HL-60 (cell line): ENCODE measurements around the gene PGGHG.

ENCODE experiments used
- GABPA ChIP-seq: IDR thresholded peaks from 2 replicates; pipeline ENCODE4 v1.6.1; 2012; ENCODE audit warnings: low read depth
- POLR2AphosphoS5 ChIP-seq: IDR thresholded peaks from 2 replicates; pipeline ENCODE4 v1.6.1; 2012; ENCODE audit warnings: low read depth
- SPI1 ChIP-seq: IDR thresholded peaks from 2 replicates; pipeline ENCODE4 v1.6.1; 2012; ENCODE audit warnings: low read depth, mild to moderate bottlenecking, borderline replicate concordance
- TF ChIP-seq, protein P1 (sequence below): IDR thresholded peaks from one replicate; pipeline ENCODE4 v1.5.1; 2011; ENCODE audit warnings: low read length, control low read depth, inconsistent platforms; ENCODE audit not compliant: insufficient read depth
- TF ChIP-seq, protein P2 (sequence below): IDR thresholded peaks from 2 replicates; pipeline ENCODE4 v1.6.1; 2012; ENCODE audit warnings: low read depth; ENCODE audit not compliant: insufficient replicate concordance

DNA sequence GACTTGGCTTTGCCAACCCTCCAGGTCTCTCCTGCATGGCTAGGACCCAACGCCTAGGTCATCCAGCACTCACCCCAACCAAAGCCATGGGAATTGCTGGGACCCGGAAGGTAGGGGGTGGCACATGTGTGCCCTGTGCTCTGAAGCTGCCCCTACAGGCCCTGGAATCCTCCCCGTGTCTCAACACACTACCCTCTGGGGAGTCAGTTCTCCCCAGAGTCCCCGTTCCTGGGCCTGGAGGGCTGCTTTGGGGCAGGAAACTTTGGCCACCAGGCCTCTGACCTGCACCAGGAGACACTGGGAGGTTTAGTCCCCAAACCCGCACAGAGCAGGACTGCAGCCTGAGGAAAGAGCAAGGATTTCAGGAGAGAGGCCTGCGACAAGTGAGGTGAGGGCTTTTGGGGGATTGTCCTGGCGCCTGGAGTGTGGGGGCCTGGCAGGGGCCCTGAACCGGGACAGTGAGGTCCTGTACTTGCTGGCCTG, 24.4 kb downstream of the PGGHG start:
- TF ChIP-seq, protein P1, sequence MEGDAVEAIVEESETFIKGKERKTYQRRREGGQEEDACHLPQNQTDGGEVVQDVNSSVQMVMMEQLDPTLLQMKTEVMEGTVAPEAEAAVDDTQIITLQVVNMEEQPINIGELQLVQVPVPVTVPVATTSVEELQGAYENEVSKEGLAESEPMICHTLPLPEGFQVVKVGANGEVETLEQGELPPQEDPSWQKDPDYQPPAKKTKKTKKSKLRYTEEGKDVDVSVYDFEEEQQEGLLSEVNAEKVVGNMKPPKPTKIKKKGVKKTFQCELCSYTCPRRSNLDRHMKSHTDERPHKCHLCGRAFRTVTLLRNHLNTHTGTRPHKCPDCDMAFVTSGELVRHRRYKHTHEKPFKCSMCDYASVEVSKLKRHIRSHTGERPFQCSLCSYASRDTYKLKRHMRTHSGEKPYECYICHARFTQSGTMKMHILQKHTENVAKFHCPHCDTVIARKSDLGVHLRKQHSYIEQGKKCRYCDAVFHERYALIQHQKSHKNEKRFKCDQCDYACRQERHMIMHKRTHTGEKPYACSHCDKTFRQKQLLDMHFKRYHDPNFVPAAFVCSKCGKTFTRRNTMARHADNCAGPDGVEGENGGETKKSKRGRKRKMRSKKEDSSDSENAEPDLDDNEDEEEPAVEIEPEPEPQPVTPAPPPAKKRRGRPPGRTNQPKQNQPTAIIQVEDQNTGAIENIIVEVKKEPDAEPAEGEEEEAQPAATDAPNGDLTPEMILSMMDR = no peak
- TF ChIP-seq, protein P2, sequence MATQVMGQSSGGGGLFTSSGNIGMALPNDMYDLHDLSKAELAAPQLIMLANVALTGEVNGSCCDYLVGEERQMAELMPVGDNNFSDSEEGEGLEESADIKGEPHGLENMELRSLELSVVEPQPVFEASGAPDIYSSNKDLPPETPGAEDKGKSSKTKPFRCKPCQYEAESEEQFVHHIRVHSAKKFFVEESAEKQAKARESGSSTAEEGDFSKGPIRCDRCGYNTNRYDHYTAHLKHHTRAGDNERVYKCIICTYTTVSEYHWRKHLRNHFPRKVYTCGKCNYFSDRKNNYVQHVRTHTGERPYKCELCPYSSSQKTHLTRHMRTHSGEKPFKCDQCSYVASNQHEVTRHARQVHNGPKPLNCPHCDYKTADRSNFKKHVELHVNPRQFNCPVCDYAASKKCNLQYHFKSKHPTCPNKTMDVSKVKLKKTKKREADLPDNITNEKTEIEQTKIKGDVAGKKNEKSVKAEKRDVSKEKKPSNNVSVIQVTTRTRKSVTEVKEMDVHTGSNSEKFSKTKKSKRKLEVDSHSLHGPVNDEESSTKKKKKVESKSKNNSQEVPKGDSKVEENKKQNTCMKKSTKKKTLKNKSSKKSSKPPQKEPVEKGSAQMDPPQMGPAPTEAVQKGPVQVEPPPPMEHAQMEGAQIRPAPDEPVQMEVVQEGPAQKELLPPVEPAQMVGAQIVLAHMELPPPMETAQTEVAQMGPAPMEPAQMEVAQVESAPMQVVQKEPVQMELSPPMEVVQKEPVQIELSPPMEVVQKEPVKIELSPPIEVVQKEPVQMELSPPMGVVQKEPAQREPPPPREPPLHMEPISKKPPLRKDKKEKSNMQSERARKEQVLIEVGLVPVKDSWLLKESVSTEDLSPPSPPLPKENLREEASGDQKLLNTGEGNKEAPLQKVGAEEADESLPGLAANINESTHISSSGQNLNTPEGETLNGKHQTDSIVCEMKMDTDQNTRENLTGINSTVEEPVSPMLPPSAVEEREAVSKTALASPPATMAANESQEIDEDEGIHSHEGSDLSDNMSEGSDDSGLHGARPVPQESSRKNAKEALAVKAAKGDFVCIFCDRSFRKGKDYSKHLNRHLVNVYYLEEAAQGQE = no peak
- TF ChIP-seq POLR2AphosphoS5 = no peak
- TF ChIP-seq SPI1 = no peak
- no peak for TF ChIP-seq GABPA
